ENCODE measurements around the gene SCN9A.

- TF ChIP-seq, protein P1, sequence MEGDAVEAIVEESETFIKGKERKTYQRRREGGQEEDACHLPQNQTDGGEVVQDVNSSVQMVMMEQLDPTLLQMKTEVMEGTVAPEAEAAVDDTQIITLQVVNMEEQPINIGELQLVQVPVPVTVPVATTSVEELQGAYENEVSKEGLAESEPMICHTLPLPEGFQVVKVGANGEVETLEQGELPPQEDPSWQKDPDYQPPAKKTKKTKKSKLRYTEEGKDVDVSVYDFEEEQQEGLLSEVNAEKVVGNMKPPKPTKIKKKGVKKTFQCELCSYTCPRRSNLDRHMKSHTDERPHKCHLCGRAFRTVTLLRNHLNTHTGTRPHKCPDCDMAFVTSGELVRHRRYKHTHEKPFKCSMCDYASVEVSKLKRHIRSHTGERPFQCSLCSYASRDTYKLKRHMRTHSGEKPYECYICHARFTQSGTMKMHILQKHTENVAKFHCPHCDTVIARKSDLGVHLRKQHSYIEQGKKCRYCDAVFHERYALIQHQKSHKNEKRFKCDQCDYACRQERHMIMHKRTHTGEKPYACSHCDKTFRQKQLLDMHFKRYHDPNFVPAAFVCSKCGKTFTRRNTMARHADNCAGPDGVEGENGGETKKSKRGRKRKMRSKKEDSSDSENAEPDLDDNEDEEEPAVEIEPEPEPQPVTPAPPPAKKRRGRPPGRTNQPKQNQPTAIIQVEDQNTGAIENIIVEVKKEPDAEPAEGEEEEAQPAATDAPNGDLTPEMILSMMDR (conservative IDR thresholded peaks at IDR 0.05 in 1 of 2, IDR thresholded peaks at IDR 0.05 in 1 of 2; ENCODE audit: low read depth in 1 of 2, low read length in 2 of 2), result no peak
- no peak for TF ChIP-seq EZH2 (IDR thresholded peaks at IDR 0.05; ENCODE audit: low read length, missing control alignments)
Observed at GRCh38 chr2:166405569-166405926, 29.8 kb upstream of the SCN9A start.

All from fibroblast of lung (primary cell).